ENCODE measurements around the gene KLHDC7B.

DNA sequence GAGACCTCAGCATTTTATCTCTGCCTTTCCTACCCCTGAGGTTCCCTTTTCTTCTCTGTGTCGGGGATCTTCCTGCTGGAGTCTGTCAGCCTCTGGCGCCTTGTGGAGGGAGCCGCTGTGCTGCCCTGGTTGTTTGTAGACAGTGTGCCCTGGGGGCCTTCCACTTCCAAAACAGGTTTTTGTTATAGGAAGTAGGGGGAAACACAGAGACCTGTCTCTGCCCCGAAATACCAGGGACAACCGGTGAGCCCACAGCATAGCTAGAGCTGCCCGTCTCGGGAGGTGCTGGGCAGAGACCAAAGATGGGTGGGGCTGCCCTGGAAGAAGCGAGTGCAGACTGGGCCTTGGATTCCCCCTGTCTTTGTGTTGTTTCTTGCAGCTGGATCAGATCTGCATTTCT is 29.6 kb upstream of the KLHDC7B start:
- TF ChIP-seq, protein P1, sequence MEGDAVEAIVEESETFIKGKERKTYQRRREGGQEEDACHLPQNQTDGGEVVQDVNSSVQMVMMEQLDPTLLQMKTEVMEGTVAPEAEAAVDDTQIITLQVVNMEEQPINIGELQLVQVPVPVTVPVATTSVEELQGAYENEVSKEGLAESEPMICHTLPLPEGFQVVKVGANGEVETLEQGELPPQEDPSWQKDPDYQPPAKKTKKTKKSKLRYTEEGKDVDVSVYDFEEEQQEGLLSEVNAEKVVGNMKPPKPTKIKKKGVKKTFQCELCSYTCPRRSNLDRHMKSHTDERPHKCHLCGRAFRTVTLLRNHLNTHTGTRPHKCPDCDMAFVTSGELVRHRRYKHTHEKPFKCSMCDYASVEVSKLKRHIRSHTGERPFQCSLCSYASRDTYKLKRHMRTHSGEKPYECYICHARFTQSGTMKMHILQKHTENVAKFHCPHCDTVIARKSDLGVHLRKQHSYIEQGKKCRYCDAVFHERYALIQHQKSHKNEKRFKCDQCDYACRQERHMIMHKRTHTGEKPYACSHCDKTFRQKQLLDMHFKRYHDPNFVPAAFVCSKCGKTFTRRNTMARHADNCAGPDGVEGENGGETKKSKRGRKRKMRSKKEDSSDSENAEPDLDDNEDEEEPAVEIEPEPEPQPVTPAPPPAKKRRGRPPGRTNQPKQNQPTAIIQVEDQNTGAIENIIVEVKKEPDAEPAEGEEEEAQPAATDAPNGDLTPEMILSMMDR (IDR thresholded peaks at IDR 0.05): no peak
- TF ChIP-seq POLR2A (IDR thresholded peaks at IDR 0.05): no peak

Data from adrenal gland (tissue), 5 donors.